ENCODE measurements around the gene PDZRN4. TPM values are rescaled to one million over a fixed set of nuclear protein-coding genes. Genes with fewer than 3 reads are reported as not detected.

The PDZRN4 gene
- polyA plus RNA-seq, 1 donor from 2014 or later = 46.7 TPM

DNA sequence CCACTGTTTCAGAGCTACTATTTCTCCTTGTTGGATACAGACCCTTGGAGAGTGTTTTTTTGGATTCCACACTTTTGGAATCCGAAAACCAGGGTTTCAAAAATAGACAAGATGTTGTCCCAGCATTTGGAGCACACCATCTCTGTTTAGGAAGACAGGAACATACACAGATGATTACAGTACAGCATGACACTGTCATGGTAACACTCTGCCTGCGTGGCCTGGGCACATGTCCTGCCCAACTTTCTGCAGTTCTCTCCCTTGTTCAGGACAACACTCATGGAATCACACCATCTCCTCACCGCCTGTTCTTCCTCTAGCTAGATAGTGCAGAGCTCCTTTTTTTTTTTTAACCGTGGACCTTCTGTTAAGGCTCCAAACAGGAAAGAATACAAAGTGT lies 369.2 kb downstream of the PDZRN4 start:
- H3K4me2 ChIP-seq (ENCODE audit: low read length) = no peak overlapping the region
- no peak overlapping the region for H3K9ac ChIP-seq (ENCODE audit: low read length)
- no peak overlapping the region for H3K27ac ChIP-seq (ENCODE audit: low read length)
- no peaks in the 10 kb centered on the region for H3F3A ChIP-seq (ENCODE audit: insufficient read depth, low read length, poor library complexity, severe bottlenecking)
- no peaks in the 10 kb centered on the region for H3K27me3 ChIP-seq (ENCODE audit: insufficient read depth, low read depth, low read length)
- no peak overlapping the region for H3K4me3 ChIP-seq (ENCODE audit: low read length)
- TF ChIP-seq, protein P1, sequence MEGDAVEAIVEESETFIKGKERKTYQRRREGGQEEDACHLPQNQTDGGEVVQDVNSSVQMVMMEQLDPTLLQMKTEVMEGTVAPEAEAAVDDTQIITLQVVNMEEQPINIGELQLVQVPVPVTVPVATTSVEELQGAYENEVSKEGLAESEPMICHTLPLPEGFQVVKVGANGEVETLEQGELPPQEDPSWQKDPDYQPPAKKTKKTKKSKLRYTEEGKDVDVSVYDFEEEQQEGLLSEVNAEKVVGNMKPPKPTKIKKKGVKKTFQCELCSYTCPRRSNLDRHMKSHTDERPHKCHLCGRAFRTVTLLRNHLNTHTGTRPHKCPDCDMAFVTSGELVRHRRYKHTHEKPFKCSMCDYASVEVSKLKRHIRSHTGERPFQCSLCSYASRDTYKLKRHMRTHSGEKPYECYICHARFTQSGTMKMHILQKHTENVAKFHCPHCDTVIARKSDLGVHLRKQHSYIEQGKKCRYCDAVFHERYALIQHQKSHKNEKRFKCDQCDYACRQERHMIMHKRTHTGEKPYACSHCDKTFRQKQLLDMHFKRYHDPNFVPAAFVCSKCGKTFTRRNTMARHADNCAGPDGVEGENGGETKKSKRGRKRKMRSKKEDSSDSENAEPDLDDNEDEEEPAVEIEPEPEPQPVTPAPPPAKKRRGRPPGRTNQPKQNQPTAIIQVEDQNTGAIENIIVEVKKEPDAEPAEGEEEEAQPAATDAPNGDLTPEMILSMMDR (IDR thresholded peaks at IDR 0.05; ENCODE audit: poor library complexity, severe bottlenecking) = no peak
- TF ChIP-seq POLR2AphosphoS5 (IDR thresholded peaks at IDR 0.05) = no peak
- TF ChIP-seq, protein P2, sequence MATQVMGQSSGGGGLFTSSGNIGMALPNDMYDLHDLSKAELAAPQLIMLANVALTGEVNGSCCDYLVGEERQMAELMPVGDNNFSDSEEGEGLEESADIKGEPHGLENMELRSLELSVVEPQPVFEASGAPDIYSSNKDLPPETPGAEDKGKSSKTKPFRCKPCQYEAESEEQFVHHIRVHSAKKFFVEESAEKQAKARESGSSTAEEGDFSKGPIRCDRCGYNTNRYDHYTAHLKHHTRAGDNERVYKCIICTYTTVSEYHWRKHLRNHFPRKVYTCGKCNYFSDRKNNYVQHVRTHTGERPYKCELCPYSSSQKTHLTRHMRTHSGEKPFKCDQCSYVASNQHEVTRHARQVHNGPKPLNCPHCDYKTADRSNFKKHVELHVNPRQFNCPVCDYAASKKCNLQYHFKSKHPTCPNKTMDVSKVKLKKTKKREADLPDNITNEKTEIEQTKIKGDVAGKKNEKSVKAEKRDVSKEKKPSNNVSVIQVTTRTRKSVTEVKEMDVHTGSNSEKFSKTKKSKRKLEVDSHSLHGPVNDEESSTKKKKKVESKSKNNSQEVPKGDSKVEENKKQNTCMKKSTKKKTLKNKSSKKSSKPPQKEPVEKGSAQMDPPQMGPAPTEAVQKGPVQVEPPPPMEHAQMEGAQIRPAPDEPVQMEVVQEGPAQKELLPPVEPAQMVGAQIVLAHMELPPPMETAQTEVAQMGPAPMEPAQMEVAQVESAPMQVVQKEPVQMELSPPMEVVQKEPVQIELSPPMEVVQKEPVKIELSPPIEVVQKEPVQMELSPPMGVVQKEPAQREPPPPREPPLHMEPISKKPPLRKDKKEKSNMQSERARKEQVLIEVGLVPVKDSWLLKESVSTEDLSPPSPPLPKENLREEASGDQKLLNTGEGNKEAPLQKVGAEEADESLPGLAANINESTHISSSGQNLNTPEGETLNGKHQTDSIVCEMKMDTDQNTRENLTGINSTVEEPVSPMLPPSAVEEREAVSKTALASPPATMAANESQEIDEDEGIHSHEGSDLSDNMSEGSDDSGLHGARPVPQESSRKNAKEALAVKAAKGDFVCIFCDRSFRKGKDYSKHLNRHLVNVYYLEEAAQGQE (IDR thresholded peaks at IDR 0.05; ENCODE audit: borderline replicate concordance) = no peak
- no peak for TF ChIP-seq RAD21 (conservative IDR thresholded peaks at IDR 0.05)
- no peak overlapping the region for H2AFZ ChIP-seq (ENCODE audit: low read depth, low read length)
- no peaks in the 10 kb centered on the region for H3K36me3 ChIP-seq (ENCODE audit: insufficient read depth, low read length)
- no peaks in the 10 kb centered on the region for H3K9me3 ChIP-seq (ENCODE audit: low read length)
- no peaks in the 10 kb centered on the region for H3K79me2 ChIP-seq (replicated peaks; ENCODE audit: insufficient read depth, low read length)
- H4K20me1 ChIP-seq (ENCODE audit: insufficient read depth) = no peaks in the 10 kb centered on the region
- H3K9me2 ChIP-seq (ENCODE audit: insufficient read depth, low read length) = no peaks in the 10 kb centered on the region

DNA sequence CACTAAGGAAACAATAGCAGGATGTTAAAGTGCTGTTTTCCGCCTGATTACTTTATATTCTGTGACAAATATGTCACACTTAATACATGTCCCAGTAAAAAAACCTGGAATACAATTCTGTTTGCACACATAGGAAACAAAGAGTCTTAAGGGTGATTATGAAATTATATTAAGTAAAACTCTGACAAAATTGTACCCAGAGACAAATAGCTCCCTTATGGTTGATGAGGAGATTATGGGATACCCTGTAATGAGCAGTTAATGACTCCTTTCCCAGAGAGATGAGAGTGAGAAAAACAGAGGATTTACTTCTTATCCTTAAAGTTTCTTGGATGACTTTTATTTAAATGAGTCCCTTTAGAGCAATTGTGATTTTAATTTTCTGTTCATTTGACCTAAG lies 370.6 kb downstream of the PDZRN4 start:
- Histone ChIP-seq H3K9me2 (ENCODE audit: insufficient read depth, low read length) (no peaks in the 10 kb centered on the region), H3K36me3 (ENCODE audit: insufficient read depth, low read length) (no peaks in the 10 kb centered on the region), H3K79me2 (replicated peaks; ENCODE audit: insufficient read depth, low read length) (no peaks in the 10 kb centered on the region), H3K27ac (ENCODE audit: low read length) (no peak overlapping the region), H3K9ac (ENCODE audit: low read length) (no peak overlapping the region), H3F3A (ENCODE audit: insufficient read depth, low read length, poor library complexity, severe bottlenecking) (no peaks in the 10 kb centered on the region), H3K4me2 (ENCODE audit: low read length) (no peak overlapping the region), H3K9me3 (ENCODE audit: low read length) (no peaks in the 10 kb centered on the region), H2AFZ (ENCODE audit: low read depth, low read length) (no peak overlapping the region), H3K27me3 (ENCODE audit: insufficient read depth, low read depth, low read length) (no peaks in the 10 kb centered on the region), H4K20me1 (ENCODE audit: insufficient read depth) (no peaks in the 10 kb centered on the region), H3K4me3 (ENCODE audit: low read length) (no peak overlapping the region)
- TF ChIP-seq, protein P2 (IDR thresholded peaks at IDR 0.05; ENCODE audit: borderline replicate concordance) = no peak
- TF ChIP-seq EP300 (conservative IDR thresholded peaks at IDR 0.05; ENCODE audit: poor library complexity, severe bottlenecking) = no peak
- no peak for TF ChIP-seq SMC3 (conservative IDR thresholded peaks at IDR 0.05; ENCODE audit: poor library complexity)
- no peak for TF ChIP-seq MXI1 (conservative IDR thresholded peaks at IDR 0.05; ENCODE audit: poor library complexity, severe bottlenecking)
- TF ChIP-seq POLR2AphosphoS5 (IDR thresholded peaks at IDR 0.05) = no peak
- TF ChIP-seq EZH2 (IDR thresholded peaks at IDR 0.05; ENCODE audit: borderline replicate concordance, insufficient read depth, low read length, poor library complexity, severe bottlenecking) = no peak
- TF ChIP-seq RAD21 (conservative IDR thresholded peaks at IDR 0.05) = no peak
- TF ChIP-seq, protein P1 (IDR thresholded peaks at IDR 0.05; ENCODE audit: poor library complexity, severe bottlenecking) = no peak
- TF ChIP-seq TAF1 (IDR thresholded peaks at IDR 0.05; ENCODE audit: low read depth) = no peak
